ENCODE data around the gene C12orf56. TPM values are rescaled to one million over a fixed set of nuclear protein-coding genes. Genes with fewer than 3 reads are reported as not detected.
A peak's percentile ranks its signal among the peaks of the same experiment; 100 is the strongest.

Gene C12orf56
- total and polyA plus RNA-seq, 4 donors, result 0.03 to 0.51 (median 0.12) TPM; not detected in 1

- DNase-seq, result peak in 1 of 3 donors; percentile 33
- Histone ChIP-seq H3K27ac (ENCODE audit: low read depth in 1 of 2, low read length in 1 of 2) (no peak overlapping the region), H3K4me1 (ENCODE audit: control insufficient read depth in 5 of 5, insufficient read depth in 5 of 5, low read length in 5 of 5) (peaks cover 0 to 4% (median 0%) of the 10 kb centered on the region in 5 donors), H3K9me3 (ENCODE audit: control insufficient read depth in 4 of 4, insufficient read depth in 3 of 4, low read length in 3 of 4) (peaks cover 0 to 7% (median 0%) of the 10 kb centered on the region in 4 donors), H3K9ac (ENCODE audit: insufficient read depth in 1 of 2, low read length in 2 of 2) (no peak overlapping the region), H3K36me3 (ENCODE audit: control insufficient read depth in 4 of 4, insufficient read depth in 4 of 4, low read length in 4 of 4) (no peaks in the 10 kb centered on the region), H3K4me3 (no peak overlapping the region), H3K27me3 (ENCODE audit: control insufficient read depth in 3 of 3, insufficient read depth in 3 of 3, low read length in 2 of 3) (peaks cover 0 to 18% (median 17%) of the 10 kb centered on the region in 3 donors)
- TF ChIP-seq CTCF (IDR thresholded peaks at IDR 0.05; ENCODE audit: control extremely low read depth, extremely low read depth), result no peak
- 92 to 95% methylated on average over 6 of the region's 6 CpGs for WGBS, 2 donors
- ATAC-seq (ENCODE audit: insufficient read depth, low FRiP score), result no peak
Measured at GRCh38 chr12:64387197-64387816, 3.3 kb downstream of the C12orf56 start.

GRCh38 chr12:64385468-64385867, 5.1 kb downstream of the C12orf56 start:
- H3K27me3 ChIP-seq (ENCODE audit: control insufficient read depth in 3 of 3, insufficient read depth in 3 of 3, low read length in 2 of 3), result peaks cover 0 to 7% (median 5%) of the 10 kb centered on the region in 3 donors
- no peak for ATAC-seq (ENCODE audit: insufficient read depth, low FRiP score)
- no peak overlapping the region for H3K9ac ChIP-seq (ENCODE audit: insufficient read depth in 1 of 2, low read length in 2 of 2)
- H3K9me3 ChIP-seq (ENCODE audit: control insufficient read depth in 4 of 4, insufficient read depth in 3 of 4, low read length in 3 of 4), result peaks cover 0 to 7% (median under 1%) of the 10 kb centered on the region in 4 donors
- TF ChIP-seq CTCF (IDR thresholded peaks at IDR 0.05; ENCODE audit: control extremely low read depth, extremely low read depth), result no peak
- 73 to 81% methylated on average over 2 of the region's 2 CpGs for WGBS, 2 donors
- DNase-seq, result no peak
- peaks cover 0 to 2% (median 0%) of the 10 kb centered on the region in 5 donors for H3K4me1 ChIP-seq (ENCODE audit: control insufficient read depth in 5 of 5, insufficient read depth in 5 of 5, low read length in 5 of 5)
- H3K36me3 ChIP-seq (ENCODE audit: control insufficient read depth in 4 of 4, insufficient read depth in 4 of 4, low read length in 4 of 4), result no peaks in the 10 kb centered on the region
- H3K4me3 ChIP-seq, result no peak overlapping the region
- no peak overlapping the region for H3K27ac ChIP-seq (ENCODE audit: low read depth in 1 of 2, low read length in 1 of 2)

- DNase-seq (no peak), ATAC-seq (ENCODE audit: insufficient read depth, low FRiP score) (no peak)
- peaks cover 0 to 7% (median 2%) of the 10 kb centered on the region in 3 donors for H3K27me3 ChIP-seq (ENCODE audit: control insufficient read depth in 3 of 3, insufficient read depth in 3 of 3, low read length in 2 of 3)
- H3K9me3 ChIP-seq (ENCODE audit: control insufficient read depth in 4 of 4, insufficient read depth in 3 of 4, low read length in 3 of 4), result peaks cover 0 to 3% (median 1%) of the 10 kb centered on the region in 4 donors
- no peaks in the 10 kb centered on the region for H3K36me3 ChIP-seq (ENCODE audit: control insufficient read depth in 4 of 4, insufficient read depth in 4 of 4, low read length in 4 of 4)
- whole genome bisulfite sequencing, 2 donors, result 81 to 91% methylated on average over 3 of the region's 3 CpGs
- H3K4me3 ChIP-seq, result no peak overlapping the region
- TF ChIP-seq CTCF (IDR thresholded peaks at IDR 0.05; ENCODE audit: control extremely low read depth, extremely low read depth), result no peak
- H3K27ac ChIP-seq (ENCODE audit: low read depth in 1 of 2, low read length in 1 of 2), result no peak overlapping the region
- no peak overlapping the region for H3K9ac ChIP-seq (ENCODE audit: insufficient read depth in 1 of 2, low read length in 2 of 2)
- H3K4me1 ChIP-seq (ENCODE audit: control insufficient read depth in 5 of 5, insufficient read depth in 5 of 5, low read length in 5 of 5), result no peaks in the 10 kb centered on the region
Measured at GRCh38 chr12:64385019-64385418, 5.5 kb downstream of the C12orf56 start.

All from lung (tissue), 12 donors.